Activated gamma-delta T cell (primary cell): Measurements from ENCODE around the gene LCAT.
"Not testable (repeated sequence)": the region's sequence is repeated elsewhere in the genome, so short reads cannot be mapped to it uniquely, and the experiment has no call there.

ENCODE experiments used
- DNase-seq: peaks from one replicate; lab custom pipeline; 2025; lab: John Stamatoyannopoulos, UW

LCAT gene

DNA sequence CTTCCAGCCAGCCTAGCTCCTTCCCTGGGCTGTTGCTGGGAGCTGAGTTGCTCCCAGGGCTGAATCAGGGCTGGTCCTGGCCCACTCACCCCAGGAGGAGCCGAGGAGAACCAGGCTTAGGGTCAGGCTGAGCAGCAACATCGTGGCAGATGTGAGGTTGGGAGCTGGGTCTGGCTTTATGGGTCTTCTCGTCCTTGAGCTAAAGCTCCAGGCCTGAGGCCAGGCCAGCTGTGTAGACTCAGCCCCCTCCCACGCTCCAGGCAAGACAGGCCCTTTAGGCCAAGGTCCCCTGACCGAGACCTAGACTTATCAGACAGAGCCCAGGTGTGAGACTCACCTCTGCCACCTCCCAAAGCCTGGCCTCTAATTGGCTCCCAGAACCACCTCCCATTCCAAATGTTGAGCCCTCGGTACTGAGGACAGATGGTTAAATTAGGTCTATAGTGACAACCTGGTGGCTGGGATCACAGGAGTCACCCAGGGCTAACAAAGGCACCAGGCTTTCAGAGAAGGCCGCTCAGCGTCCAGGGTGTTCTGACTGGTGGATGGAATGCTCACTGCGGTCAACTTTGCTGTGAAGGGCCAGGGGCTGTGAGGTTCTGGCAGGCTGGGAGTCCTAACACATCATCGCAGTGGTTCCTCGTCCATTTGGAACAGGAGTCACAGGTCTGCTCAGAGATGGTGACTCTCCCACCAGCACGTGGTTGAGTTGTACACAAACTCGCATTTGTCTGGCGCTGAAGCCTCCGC, 12.0 kb downstream of the LCAT start, which contains the start of gene CTRL:
Gene CTRL (minus strand): TSS at position 151 of the 750 bp plus-strand sequence. CDS start 10 bp downstream, at position 141.
- no peak for DNase-seq

DNA sequence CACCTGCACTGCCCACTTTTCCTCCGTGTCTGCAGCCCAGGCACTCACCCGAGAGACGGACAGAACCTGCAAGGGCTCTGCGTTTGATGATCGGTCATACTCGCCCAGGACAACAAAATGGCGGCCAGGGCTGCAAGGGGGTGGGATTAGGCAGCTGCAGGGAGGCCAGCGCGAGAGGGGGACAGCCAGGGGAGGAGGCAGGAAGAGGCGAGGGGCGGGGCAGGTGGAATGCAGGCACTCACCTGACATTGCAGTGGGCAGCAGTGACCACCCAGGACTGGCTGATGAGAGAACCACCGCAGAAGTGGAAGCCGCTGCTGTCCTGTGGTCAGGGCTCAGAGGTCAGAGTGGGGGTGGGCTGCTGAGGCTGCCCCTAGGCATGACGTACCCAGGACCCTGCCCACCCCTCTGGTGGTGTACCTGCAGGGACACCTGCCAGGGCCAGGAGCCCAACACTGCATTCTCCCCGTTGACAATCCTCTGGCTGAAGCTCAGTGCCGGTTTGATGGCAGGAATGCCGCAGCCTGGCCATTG, 13.2 kb downstream of the LCAT start:
- no peak for DNase-seq

DNA sequence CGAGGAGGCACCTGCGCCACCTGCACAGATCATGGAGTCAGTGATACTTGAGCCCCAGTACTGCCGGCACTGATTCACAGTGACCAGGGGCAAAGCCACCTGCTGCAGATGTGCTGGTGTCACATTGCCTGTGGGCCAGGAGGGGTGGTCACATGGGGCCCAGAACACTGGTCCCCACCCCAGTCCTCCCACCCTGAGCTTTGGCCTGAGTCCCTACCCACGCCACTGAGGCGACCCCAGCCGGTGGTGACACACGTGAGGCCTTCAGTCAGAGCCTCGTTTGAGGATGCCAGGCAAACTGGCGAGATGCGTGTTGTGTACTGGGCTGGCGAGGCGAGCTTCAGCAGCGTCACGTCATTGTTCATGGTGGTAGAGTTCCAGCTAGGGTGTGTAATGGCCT, 13.7 kb downstream of the LCAT start:
- DNase-seq = no peak

DNA sequence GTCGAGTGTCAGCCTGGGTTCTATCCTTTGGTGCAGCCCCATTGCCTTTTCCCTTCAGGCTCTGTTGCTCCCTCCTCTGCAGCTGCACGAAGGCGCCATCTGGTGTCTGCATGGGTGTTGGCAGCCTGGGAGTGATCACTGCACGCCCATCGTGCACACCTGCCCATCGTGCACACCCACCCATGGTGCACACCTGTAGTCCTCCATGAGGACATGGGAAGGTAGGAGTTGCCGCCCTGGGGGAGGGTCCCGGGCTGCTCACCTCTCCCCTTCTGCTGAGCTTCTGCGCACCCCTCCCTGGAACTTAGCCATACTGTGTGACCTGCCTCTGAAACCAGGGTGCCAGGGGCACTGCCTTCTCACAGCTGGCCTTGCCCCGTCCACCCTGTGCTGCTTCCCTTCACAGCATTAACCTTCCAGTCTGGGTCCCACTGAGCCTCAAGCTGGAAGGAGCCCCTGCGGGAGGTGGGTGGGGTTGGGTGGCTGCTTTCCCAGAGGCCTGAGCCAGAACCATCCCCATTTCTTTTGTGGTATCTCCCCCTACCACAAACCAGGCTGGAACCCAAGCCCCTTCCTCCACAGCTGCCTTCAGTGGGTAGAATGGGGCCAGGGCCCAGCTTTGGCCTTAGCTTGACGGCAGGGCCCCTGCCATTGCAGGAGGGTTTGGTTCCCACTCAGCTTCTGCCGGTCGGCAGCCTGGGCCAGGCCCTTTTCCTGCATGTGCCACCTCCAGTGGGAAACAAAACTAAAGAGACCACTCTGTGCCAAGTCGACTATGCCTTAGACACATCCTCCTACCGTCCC, 15.2 kb downstream of the LCAT start:
- DNase-seq = no peak

DNA sequence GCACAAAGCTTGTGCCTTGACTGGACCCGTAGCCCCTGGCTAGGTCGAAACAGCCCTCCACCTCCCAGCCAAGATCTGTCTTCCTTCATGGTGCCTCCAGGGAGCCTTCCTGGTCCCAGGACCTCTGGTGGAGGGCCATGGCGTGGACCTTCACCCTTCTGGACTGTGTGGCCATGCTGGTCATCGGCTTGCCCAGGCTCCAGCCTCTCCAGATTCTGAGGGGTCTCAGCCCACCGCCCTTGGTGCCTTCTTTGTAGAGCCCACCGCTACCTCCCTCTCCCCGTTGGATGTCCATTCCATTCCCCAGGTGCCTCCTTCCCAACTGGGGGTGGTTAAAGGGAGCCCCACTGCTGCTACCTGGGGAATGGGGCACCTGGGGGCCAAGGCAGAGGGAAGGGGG, 15.8 kb downstream of the LCAT start:
- DNase-seq = no peak

DNA sequence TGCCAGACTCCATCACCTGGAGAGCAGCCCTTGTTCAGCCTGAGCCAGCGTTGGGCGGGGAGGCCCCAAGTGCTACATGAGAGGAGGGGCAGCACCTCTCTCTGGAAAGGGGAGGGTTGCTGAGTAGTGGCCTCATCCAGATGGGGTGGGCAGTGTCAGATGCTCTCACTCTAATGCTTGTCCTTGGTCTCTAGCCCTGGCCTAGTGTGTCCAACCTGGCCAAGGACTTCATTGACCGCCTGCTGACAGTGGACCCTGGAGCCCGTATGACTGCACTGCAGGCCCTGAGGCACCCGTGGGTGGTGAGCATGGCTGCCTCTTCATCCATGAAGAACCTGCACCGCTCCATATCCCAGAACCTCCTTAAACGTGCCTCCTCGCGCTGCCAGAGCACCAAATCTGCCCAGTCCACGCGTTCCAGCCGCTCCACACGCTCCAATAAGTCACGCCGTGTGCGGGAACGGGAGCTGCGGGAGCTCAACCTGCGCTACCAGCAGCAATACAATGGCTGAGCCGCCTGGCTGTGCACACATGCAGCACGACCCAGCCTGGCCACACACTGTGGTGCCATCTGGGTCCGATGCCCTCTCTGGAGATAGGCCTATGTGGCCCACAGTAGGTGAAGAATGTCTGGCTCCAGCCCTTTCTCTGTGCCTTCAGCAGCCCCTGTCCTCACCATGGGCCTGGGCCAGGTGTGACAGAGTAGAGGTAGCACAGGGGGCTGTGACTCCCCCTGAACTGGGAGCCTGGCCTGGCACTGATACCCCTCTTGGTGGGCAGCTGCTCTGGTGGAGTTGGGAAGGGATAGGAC, 16.6 kb downstream of the LCAT start:
- DNase-seq = no peak

DNA sequence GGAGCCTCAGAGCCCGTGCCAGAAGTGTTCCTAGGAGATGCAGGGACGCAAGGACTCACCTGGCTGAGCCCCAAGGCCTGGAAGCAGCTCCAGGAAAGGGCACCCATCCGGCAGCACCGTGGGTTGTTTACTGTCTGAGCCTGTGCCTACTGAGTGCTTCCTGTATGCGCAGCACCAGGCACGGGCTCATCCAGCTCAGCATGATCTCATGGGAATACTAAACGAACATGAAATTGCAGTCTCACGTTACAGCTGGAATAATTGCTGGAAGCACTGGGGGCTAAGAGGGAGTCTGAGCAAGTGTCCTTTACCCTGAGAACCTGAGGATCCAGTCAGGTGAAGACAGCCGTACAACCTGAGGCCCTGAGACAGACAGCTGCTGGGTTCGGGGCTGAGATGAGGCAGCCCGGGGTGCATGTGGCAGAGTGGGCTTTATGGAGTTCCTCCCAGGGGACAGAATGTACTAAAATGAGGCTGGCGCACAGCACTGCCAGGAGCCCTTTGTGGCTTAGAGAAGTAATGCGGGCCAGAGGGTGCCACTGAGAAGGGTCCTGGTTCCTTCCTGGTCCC, 17.7 kb downstream of the LCAT start:
- DNase-seq = no peak

DNA sequence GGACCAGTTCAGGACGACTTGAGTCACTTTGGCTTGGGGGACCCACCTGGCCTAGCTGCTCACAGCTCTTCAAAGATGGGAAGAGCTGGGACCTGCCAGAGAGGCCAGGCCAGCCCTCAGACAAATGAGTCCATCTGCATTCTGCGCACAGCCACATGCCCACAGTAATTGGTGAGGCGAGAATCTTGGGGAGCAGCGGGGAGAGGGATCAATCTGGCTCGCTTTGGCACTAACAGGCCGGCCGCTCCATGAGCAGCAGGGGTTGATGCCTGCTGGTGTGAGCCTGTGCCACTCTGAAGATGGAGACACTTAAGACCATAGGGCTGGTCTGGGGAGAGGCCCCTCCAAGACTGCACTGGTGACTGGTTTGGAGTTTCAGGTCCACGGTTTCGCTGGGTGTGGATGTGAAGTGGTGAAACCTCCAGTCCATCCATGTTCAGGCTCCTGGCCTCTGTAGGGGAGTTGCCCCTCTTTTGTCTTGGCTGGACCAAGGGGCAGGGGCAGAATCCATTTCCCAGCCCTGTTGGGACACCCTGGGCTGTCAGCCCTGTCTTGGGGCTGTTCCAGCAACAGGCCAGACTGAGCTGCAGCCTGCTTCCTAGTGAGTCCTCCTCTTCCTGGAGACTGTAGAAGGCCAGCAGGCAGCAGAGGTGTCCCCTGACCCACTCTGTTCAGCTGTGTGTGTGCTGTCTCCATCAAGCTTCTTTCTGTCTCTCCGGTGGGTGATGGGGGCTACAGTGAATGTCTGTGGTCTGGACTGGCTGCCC, 19.6 kb downstream of the LCAT start:
- no peak for DNase-seq

DNA sequence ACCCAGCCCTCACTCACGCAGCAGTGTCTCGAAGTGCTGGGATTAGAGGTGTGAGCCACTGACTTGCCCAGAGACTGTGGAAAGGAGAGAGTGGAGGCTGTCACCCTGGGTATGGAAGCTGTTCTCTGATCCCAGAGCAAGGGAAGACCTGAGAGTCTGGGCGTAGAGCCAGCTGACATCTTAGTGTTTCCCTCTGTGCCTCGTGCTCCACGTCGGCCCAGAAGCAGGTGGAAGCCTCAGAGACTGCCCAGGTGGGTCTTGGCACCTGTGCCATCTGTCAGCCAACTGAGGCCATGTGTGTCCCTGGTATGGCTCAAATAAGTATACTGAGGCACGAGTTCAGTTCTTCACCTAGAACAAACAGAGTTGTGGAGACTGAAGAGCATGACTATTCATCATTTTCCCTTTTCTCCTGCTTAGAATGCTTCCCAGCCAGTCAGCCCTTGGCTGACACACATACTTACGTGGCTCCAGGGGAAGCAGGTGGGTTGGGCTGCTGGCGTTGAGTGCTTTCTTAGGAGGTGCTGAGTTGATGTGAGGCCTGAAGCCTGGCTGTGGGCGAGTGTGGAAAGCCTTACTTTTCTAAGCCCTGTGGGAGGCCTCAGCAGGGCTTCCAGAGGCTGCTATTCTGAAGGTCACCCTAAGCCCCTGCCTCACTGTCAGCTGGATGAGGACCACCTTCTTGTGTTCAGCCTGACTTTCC, 20.4 kb downstream of the LCAT start:
- no peak for DNase-seq

DNA sequence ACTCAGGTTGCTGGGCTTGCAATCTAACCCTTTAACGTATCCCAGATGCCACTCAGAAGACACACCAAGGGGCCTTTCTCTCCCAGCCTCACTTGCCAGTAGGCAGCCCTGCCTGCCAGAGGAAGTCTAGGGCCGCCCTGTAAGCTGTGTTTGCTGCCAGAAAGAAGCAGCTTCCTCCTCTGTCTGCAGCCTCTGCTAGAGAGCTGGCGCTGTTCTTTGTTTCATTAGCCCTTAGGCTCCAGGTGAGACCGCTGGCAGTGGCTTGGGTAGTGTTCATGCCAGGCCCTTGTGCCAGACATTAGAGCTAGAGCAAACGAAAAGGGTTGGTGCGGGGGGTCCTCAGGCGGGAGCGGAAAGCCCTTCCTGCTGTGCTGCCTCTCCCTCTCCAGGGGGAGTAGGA, 21.2 kb downstream of the LCAT start:
- DNase-seq = no peak

DNA sequence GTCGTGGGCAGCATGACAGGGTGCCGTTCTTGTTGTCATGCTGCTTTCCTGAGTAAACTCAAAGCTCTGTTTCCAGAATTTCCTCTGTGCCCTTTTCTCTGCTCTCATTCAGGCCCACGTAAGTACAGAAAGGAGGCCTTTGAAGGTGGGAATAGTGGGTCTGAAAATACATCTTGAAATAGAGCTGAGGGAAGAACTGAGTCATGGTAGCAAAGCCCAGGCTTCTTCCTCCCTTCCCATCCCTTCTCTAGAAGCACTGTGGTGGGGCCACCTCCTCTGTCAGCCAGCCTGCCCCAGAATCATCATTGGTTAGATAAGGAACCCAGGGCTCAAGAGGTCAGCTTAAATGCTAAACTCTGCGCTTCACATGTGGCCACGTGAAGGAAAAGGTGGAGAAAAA, 21.7 kb downstream of the LCAT start:
- DNase-seq = no peak

DNA sequence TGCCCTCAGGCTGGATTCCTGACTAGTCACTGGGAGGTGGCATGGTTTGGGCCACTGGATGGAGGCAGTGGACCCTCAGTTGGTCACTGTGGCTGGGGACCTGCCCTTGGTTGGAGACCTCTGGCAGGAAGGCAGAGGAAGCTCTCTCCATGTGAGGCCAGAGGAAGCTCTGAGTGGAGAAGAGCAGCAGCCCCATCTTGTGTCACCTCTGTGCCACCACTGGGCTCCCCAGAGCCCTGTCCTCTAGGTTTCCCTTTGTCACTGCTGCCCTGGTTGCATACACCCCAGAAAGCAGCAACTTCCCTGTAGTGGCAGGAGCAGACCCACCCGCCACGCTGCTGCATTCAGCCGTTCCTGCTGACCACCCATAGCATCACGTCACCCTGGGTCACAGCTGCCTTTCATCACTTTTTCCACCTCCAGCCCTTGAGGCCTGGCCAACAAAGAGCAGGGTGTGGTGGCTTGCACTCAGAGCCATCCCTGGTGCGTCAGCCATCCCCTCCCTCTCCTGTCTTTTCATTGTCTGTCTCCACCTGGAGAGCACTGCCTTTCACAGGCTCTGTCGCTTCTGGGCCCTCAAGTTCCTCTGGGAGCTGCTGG, 24.2 kb downstream of the LCAT start:
- no peak for DNase-seq

DNA sequence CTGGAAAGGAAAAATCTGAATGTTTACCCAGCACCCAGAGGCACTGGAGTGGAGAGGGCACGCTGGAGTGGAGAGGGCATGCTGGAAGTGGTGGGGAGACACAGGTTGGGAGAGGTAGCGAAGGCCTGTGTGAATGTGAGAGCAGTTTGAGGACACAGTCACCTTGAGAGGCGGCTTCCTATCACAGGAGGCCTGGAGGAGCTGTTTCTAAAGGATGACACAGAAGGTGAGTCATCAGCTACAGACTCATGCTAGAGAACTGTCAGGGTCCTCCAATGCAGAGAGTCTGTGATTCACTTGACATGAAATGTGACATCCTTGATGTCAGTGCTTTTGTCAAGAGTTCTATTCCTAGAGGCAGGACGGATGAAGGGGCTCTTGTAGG, 26.1 kb downstream of the LCAT start:
- no peak for DNase-seq

DNA sequence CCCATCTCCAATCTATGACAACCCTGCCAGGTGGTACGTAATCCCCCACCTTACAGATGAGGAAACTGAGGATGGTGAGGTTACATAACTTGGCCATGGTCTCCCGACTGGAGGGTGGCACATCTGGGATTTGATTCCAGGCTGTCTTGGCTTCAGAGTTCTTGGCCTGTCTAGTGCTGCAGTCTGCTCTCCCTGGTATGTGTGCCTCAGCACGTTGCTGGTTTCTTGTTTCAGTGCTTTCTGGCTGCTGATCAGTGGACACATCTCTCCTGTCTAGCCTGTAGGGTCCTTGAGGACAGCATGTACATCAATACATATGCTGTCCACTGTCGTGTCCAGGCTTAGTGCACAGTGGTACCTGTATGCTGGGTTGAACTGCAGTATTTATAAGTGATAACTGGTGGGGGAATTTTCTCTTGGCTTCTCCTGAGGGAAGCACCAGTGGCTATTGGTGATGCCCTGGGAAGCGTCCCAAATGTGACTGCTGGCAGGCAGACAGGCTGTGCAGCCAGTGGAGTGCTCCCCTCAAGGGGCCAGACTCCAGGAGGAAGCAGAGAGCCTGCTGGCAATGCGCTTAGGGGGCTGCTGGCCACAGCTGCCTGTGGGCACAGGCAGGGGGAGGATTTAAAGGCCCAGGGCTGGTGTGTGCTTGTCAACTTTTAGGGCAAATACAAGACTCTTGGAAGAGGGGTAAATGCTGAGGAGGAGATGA, 26.6 kb downstream of the LCAT start:
- no peak for DNase-seq

DNA sequence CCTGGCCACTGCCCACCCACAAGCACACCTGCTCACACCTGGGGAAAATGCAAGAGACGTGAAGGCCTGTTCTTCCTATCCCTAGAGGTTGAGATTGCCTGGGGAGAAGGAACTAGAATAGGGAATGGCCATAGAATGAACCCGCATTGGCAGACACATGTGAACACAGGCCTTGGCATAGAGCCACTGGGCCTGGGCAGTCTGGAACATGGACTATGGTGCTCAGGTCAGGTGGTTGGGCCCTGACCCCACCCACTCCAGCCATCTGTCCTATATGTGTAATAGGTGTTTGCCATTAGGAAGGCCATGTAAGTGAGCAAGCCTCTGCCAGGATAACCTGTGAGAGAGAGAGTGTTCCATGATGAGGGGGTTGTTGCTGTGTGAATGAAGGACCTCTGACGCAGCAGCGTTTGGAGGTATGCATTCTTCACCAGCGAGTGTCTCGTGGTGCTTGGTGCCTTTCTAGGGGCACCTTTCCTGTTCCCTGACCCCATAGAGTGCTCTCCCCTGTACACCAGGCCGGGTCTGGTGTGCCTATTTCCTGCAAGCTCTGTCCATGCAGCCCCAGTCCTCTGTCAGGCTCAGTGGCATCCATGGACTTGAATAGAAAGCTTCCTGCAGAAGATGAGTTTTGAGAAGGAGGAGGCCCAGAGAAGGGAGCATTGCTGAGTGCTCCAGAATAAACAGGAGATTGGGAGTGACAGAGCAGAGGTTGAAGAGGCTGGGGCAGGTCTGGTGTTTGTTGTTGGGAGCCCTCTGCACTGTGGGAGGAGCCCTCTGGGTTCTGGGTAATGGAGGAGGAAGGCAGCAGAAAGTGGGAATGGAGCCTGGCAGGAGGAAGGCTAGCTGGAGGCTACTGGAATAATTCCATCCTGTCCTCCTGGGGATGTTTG, 27.8 kb downstream of the LCAT start:
- no peak for DNase-seq

DNA sequence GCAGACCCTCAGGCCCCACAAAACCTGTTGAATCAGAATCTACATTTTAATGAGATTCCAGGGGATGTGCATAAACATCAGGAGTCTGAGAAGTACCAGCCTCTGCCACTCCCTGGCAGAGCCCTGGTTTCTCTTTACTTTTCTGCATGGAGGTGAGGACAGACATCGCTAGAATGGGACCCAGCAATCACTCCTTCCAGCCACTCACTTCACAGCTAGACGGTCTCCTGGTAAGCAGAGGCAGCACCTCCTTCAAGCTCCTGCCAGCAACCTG, 28.5 kb downstream of the LCAT start:
- not testable (repeated sequence) for DNase-seq

DNA sequence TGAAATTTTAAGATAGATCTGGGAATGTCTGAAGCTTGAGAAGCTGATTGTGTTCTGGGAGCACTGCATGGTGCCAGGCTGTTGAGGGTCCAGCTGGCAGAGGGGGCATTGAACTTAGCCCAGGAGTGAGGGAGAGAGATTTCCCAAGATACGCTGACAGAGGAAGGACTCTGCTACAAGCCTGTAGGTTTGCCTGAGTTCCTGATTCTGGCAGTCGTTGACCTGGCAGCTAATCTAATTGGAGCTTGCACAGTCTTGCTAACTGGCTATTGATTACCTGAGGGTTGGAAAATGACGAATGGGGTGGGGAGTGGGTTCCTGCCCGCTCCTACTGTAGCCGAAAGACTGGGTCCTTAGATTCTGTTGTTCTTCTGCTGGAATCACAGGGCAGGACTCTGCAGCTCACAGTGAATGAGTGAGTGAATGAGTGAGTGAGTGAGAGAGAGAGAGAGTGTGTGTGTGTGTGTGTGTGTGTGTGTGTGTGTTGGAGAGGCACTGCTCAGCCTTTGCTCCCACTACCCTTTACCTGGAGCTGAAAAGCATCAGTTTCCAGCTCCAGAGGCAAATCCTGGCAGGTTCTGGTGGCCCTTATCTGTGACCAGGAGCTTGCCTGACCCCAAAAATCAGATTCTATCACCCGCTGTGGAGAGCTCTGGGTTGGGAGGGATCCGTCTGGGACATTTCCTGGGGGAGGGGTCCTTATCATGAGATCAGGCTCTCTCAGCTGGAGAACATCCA, 29.0 kb downstream of the LCAT start:
- no peak for DNase-seq

DNA sequence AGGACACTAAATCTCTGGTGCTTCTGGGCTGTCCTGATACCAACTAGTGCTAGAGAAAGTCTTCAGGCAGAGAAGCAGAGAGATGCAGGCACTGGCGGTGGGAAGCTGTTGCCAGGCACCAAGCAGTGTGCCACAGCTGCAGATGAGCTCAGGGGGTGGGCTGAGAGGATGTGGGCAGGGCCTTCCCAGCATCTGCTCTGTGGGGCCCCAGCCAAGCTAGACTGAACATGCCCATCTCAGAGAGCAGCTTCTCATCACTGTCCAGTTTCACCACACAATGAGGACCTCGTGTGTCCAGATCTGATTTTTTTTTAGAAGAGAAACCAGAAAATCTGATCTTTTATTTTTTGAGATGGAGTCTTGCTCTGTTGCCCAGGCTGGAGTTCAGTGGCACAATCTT, 33.8 kb downstream of the LCAT start:
- no peak for DNase-seq
